ENCODE measurements around the gene LRRC52.

Gene LRRC52

DNA sequence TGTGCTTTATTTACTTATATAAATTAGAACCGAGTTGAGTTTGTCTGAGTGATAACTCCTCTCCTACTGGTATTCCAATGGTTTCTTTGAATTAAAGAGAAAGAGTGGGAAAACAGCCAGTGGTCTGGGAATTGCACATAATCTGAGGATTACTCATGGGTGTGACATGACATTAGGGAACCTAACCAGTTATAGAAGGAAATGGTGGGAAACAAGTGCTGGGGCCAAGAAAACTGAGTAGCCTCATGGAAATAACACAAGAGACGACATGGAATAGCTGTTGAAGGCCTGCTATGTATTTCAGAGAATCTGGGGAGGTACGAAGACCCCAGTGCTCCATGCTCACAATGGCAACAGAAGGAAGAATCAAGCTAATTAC lies 41.8 kb upstream of the LRRC52 start:
- no peaks in the 10 kb centered on the region for H4K20me1 ChIP-seq (ENCODE audit: insufficient read depth, low read length, poor library complexity, severe bottlenecking)
- no peaks in the 10 kb centered on the region for H3K4me1 ChIP-seq (ENCODE audit: insufficient read depth, low read length, poor library complexity, severe bottlenecking)
- no peak overlapping the region for H3K4me2 ChIP-seq (ENCODE audit: low read depth, low read length, poor library complexity, severe bottlenecking)
- no peak overlapping the region for H2AFZ ChIP-seq (ENCODE audit: low read length)
- no peaks in the 10 kb centered on the region for H3F3A ChIP-seq (ENCODE audit: low read depth)
- no peak for TF ChIP-seq EZH2phosphoT487 (IDR thresholded peaks at IDR 0.05; ENCODE audit: borderline replicate concordance)
- TF ChIP-seq, protein P1, sequence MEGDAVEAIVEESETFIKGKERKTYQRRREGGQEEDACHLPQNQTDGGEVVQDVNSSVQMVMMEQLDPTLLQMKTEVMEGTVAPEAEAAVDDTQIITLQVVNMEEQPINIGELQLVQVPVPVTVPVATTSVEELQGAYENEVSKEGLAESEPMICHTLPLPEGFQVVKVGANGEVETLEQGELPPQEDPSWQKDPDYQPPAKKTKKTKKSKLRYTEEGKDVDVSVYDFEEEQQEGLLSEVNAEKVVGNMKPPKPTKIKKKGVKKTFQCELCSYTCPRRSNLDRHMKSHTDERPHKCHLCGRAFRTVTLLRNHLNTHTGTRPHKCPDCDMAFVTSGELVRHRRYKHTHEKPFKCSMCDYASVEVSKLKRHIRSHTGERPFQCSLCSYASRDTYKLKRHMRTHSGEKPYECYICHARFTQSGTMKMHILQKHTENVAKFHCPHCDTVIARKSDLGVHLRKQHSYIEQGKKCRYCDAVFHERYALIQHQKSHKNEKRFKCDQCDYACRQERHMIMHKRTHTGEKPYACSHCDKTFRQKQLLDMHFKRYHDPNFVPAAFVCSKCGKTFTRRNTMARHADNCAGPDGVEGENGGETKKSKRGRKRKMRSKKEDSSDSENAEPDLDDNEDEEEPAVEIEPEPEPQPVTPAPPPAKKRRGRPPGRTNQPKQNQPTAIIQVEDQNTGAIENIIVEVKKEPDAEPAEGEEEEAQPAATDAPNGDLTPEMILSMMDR (conservative IDR thresholded peaks at IDR 0.05; ENCODE audit: low read length) = no peak
- no peaks in the 10 kb centered on the region for H3K27me3 ChIP-seq (ENCODE audit: insufficient read depth, low read length, poor library complexity, severe bottlenecking)
- no peak overlapping the region for H3K9ac ChIP-seq (ENCODE audit: low read depth, low read length, poor library complexity, severe bottlenecking)
- H3K9me2 ChIP-seq (replicated peaks; ENCODE audit: low read depth, low read length) = no peaks in the 10 kb centered on the region
- H3K36me3 ChIP-seq (ENCODE audit: insufficient read depth, low read length) = no peaks in the 10 kb centered on the region
- no peak overlapping the region for H3K4me3 ChIP-seq (ENCODE audit: low read length, poor library complexity, severe bottlenecking)
- peaks cover 3% of the 10 kb centered on the region; the same call in 1 of the 2 replicates for H3K9me3 ChIP-seq (ENCODE audit: insufficient read depth, low read depth, low read length)
- H3K79me2 ChIP-seq (ENCODE audit: insufficient read depth, low read length) = no peaks in the 10 kb centered on the region

- no peaks in the 10 kb centered on the region for H3K27me3 ChIP-seq (ENCODE audit: insufficient read depth, low read length, poor library complexity, severe bottlenecking)
- TF ChIP-seq, protein P1 (conservative IDR thresholded peaks at IDR 0.05; ENCODE audit: low read length) = no peak
- no peak for TF ChIP-seq EZH2phosphoT487 (IDR thresholded peaks at IDR 0.05; ENCODE audit: borderline replicate concordance)
- H2AFZ ChIP-seq (ENCODE audit: low read length) = no peak overlapping the region
Observed at GRCh38 chr1:165507570-165507969, 36.2 kb upstream of the LRRC52 start.

DNA sequence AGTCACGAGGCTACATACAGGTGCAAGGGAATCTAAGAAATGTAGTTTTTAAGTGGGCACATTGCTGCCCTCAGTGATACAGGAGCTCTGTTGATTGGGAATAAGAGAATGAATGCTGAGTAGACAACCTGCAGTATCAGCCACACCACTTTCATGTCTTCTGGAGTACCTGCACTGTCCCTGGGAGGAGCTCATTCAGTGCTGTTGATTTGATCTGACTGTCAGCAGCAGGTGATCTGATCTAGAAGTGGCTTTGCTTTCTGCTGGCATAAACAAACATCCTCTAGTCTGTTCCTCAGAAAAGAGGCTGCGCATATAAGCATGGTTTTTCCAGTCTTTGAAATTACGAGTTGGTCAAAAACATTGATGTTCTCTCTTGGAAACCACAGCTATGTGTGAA lies 35.5 kb upstream of the LRRC52 start:
- no peaks in the 10 kb centered on the region for H3K4me1 ChIP-seq (ENCODE audit: insufficient read depth, low read length, poor library complexity, severe bottlenecking)
- no peaks in the 10 kb centered on the region for H3K9me2 ChIP-seq (replicated peaks; ENCODE audit: low read depth, low read length)
- H3K4me3 ChIP-seq (ENCODE audit: low read length, poor library complexity, severe bottlenecking) = no peak overlapping the region
- no peaks in the 10 kb centered on the region for H3K36me3 ChIP-seq (ENCODE audit: insufficient read depth, low read length)
- no peak overlapping the region for H3K9ac ChIP-seq (ENCODE audit: low read depth, low read length, poor library complexity, severe bottlenecking)
- H4K20me1 ChIP-seq (ENCODE audit: insufficient read depth, low read length, poor library complexity, severe bottlenecking) = no peaks in the 10 kb centered on the region
- H3F3A ChIP-seq (ENCODE audit: low read depth) = no peaks in the 10 kb centered on the region
- no peaks in the 10 kb centered on the region for H3K79me2 ChIP-seq (ENCODE audit: insufficient read depth, low read length)
- H3K4me2 ChIP-seq (ENCODE audit: low read depth, low read length, poor library complexity, severe bottlenecking) = no peak overlapping the region
- H3K27me3 ChIP-seq (ENCODE audit: insufficient read depth, low read length, poor library complexity, severe bottlenecking) = no peaks in the 10 kb centered on the region
- peaks cover 3% of the 10 kb centered on the region; the same call in 1 of the 2 replicates for H3K9me3 ChIP-seq (ENCODE audit: insufficient read depth, low read depth, low read length)
- TF ChIP-seq, protein P1 (conservative IDR thresholded peaks at IDR 0.05; ENCODE audit: low read length) = no peak
- no peak for TF ChIP-seq EZH2phosphoT487 (IDR thresholded peaks at IDR 0.05; ENCODE audit: borderline replicate concordance)
- H2AFZ ChIP-seq (ENCODE audit: low read length) = no peak overlapping the region

More at GRCh38 chr1:165507570-165507969, 36.2 kb upstream of the LRRC52 start:
- Histone ChIP-seq H3K4me3 (ENCODE audit: low read length, poor library complexity, severe bottlenecking) (no peak overlapping the region), H3F3A (ENCODE audit: low read depth) (no peaks in the 10 kb centered on the region), H3K9me2 (replicated peaks; ENCODE audit: low read depth, low read length) (no peaks in the 10 kb centered on the region), H3K79me2 (ENCODE audit: insufficient read depth, low read length) (no peaks in the 10 kb centered on the region), H3K4me1 (ENCODE audit: insufficient read depth, low read length, poor library complexity, severe bottlenecking) (no peaks in the 10 kb centered on the region), H3K9ac (ENCODE audit: low read depth, low read length, poor library complexity, severe bottlenecking) (no peak overlapping the region), H4K20me1 (ENCODE audit: insufficient read depth, low read length, poor library complexity, severe bottlenecking) (no peaks in the 10 kb centered on the region), H3K36me3 (ENCODE audit: insufficient read depth, low read length) (no peaks in the 10 kb centered on the region), H3K4me2 (ENCODE audit: low read depth, low read length, poor library complexity, severe bottlenecking) (no peak overlapping the region), H3K9me3 (ENCODE audit: insufficient read depth, low read depth, low read length) (peaks cover 3% of the 10 kb centered on the region; the same call in 1 of the 2 replicates)
